ENCODE data around the gene PDGFD. TPM values are rescaled to one million over a fixed set of nuclear protein-coding genes. Genes with fewer than 3 reads are reported as not detected.

Gene PDGFD
- polyA plus RNA-seq, 1 donor from 2014 or later = 1.0 TPM

- Histone ChIP-seq H3K4me3 (ENCODE audit: low read length) (no peak overlapping the region), H3K27ac (ENCODE audit: low read length) (no peak overlapping the region), H3K9me3 (ENCODE audit: low read length) (no peaks in the 10 kb centered on the region), H4K20me1 (ENCODE audit: insufficient read depth) (no peaks in the 10 kb centered on the region), H3K27me3 (ENCODE audit: insufficient read depth, low read depth, low read length) (no peaks in the 10 kb centered on the region), H3K9me2 (ENCODE audit: insufficient read depth, low read length) (no peaks in the 10 kb centered on the region), H3K79me2 (replicated peaks; ENCODE audit: insufficient read depth, low read length) (no peaks in the 10 kb centered on the region), H3F3A (ENCODE audit: insufficient read depth, low read length, poor library complexity, severe bottlenecking) (no peaks in the 10 kb centered on the region), H3K4me2 (ENCODE audit: low read length) (no peak overlapping the region), H3K9ac (ENCODE audit: low read length) (no peak overlapping the region), H2AFZ (ENCODE audit: low read depth, low read length) (no peak overlapping the region), H3K36me3 (ENCODE audit: insufficient read depth, low read length) (no peaks in the 10 kb centered on the region)
- no peak for TF ChIP-seq REST (IDR thresholded peaks at IDR 0.05; ENCODE audit: borderline replicate concordance)
- no peak for TF ChIP-seq SMC3 (conservative IDR thresholded peaks at IDR 0.05; ENCODE audit: poor library complexity)
- TF ChIP-seq POLR2AphosphoS5 (IDR thresholded peaks at IDR 0.05) = no peak
- no peak for TF ChIP-seq TAF1 (IDR thresholded peaks at IDR 0.05; ENCODE audit: low read depth)
- TF ChIP-seq MXI1 (conservative IDR thresholded peaks at IDR 0.05; ENCODE audit: poor library complexity, severe bottlenecking) = no peak
- no peak for TF ChIP-seq EP300 (conservative IDR thresholded peaks at IDR 0.05; ENCODE audit: poor library complexity, severe bottlenecking)
- TF ChIP-seq CTCF (IDR thresholded peaks at IDR 0.05; ENCODE audit: poor library complexity, severe bottlenecking) = no peak
- no peak for TF ChIP-seq RAD21 (conservative IDR thresholded peaks at IDR 0.05)
- TF ChIP-seq EZH2 (IDR thresholded peaks at IDR 0.05; ENCODE audit: borderline replicate concordance, insufficient read depth, low read length, poor library complexity, severe bottlenecking) = no peak
Observed at GRCh38 chr11:103894673-103895072, 269.3 kb downstream of the PDGFD start.

- Histone ChIP-seq H3K79me2 (replicated peaks; ENCODE audit: insufficient read depth, low read length) (no peaks in the 10 kb centered on the region), H3K9me3 (ENCODE audit: low read length) (no peaks in the 10 kb centered on the region), H3K36me3 (ENCODE audit: insufficient read depth, low read length) (no peaks in the 10 kb centered on the region), H3K4me3 (ENCODE audit: low read length) (no peak overlapping the region), H4K20me1 (ENCODE audit: insufficient read depth) (no peaks in the 10 kb centered on the region), H3K27me3 (ENCODE audit: insufficient read depth, low read depth, low read length) (no peaks in the 10 kb centered on the region), H3K27ac (ENCODE audit: low read length) (no peak overlapping the region), H3K9me2 (ENCODE audit: insufficient read depth, low read length) (no peaks in the 10 kb centered on the region), H3K4me2 (ENCODE audit: low read length) (no peak overlapping the region), H2AFZ (ENCODE audit: low read depth, low read length) (no peak overlapping the region), H3F3A (ENCODE audit: insufficient read depth, low read length, poor library complexity, severe bottlenecking) (no peaks in the 10 kb centered on the region), H3K9ac (ENCODE audit: low read length) (no peak overlapping the region)
- no peak for TF ChIP-seq CTCF (IDR thresholded peaks at IDR 0.05; ENCODE audit: poor library complexity, severe bottlenecking)
- TF ChIP-seq MXI1 (conservative IDR thresholded peaks at IDR 0.05; ENCODE audit: poor library complexity, severe bottlenecking) = no peak
- TF ChIP-seq REST (IDR thresholded peaks at IDR 0.05; ENCODE audit: borderline replicate concordance) = no peak
- TF ChIP-seq RAD21 (conservative IDR thresholded peaks at IDR 0.05) = no peak
- no peak for TF ChIP-seq EP300 (conservative IDR thresholded peaks at IDR 0.05; ENCODE audit: poor library complexity, severe bottlenecking)
- no peak for TF ChIP-seq EZH2 (IDR thresholded peaks at IDR 0.05; ENCODE audit: borderline replicate concordance, insufficient read depth, low read length, poor library complexity, severe bottlenecking)
- no peak for TF ChIP-seq TAF1 (IDR thresholded peaks at IDR 0.05; ENCODE audit: low read depth)
- no peak for TF ChIP-seq SMC3 (conservative IDR thresholded peaks at IDR 0.05; ENCODE audit: poor library complexity)
- no peak for TF ChIP-seq POLR2AphosphoS5 (IDR thresholded peaks at IDR 0.05)
Observed at GRCh38 chr11:103894034-103894433, 269.9 kb downstream of the PDGFD start.

Measured in neural cell (in vitro differentiated cells).